HepG2 (cell line): ENCODE data around the gene WDR86. TPM values are rescaled to one million over a fixed set of nuclear protein-coding genes. Genes with fewer than 3 reads are reported as not detected.

ENCODE experiments used
- BORCS8-MEF2B ChIP-seq: sonication (generic); formaldehyde crosslinking; IDR thresholded peaks from 2 replicates; pipeline ENCODE4 v1.8.0; 2022; ENCODE audit warnings: mild to moderate bottlenecking, missing genetic modification reagents
- CREB1 ChIP-seq, 2 experiments: fragments of 450-650 bp in 1 of 2; IDR thresholded peaks; 2 replicates each; pipeline ENCODE4 v1.6.1; 2016 to 2017; ENCODE audit warnings: control low read depth in 1 of 2, mild to moderate bottlenecking in 1 of 2, missing compliant biosample characterization in 1 of 2, missing genetic modification characterization in 1 of 2
- CREBL2 ChIP-seq: sonication (generic); formaldehyde crosslinking; IDR thresholded peaks from 2 replicates; pipeline ENCODE4 v1.8.1; 2023; ENCODE audit warnings: missing genetic modification reagents, mild to moderate bottlenecking, borderline replicate concordance
- CTCF ChIP-seq: sonication (generic); formaldehyde crosslinking; IDR thresholded peaks from 2 replicates; pipeline ENCODE4 v1.5.0; 2020; ENCODE audit warnings: mild to moderate bottlenecking, missing genetic modification reagents, moderate library complexity
- HMG20B ChIP-seq: conservative IDR thresholded peaks from 2 replicates; pipeline ENCODE4 v1.6.1; 2016; ENCODE audit warnings: missing genetic modification reagents, missing compliant biosample characterization
- HMGXB4 ChIP-seq, 2 experiments: sonication (generic) in 1 of 2; formaldehyde crosslinking in 1 of 2; IDR thresholded peaks; 2 replicates each; pipeline versions ENCODE4 v1.4.0 to v1.6.1; 2018 to 2020; ENCODE audit warnings: missing genetic modification reagents in 2 of 2, borderline replicate concordance in 1 of 2, low read depth in 1 of 2, mild to moderate bottlenecking in 1 of 2, missing biosample characterization in 1 of 2
- KDM2A ChIP-seq: sonication (generic); formaldehyde crosslinking; IDR thresholded peaks from 2 replicates; pipeline ENCODE4 v1.4.0; 2020; ENCODE audit warnings: low read depth, missing genetic modification reagents, borderline replicate concordance
- LCORL ChIP-seq, 2 experiments: fragments of 450-650 bp in 1 of 2; sonication (generic) in 1 of 2; formaldehyde crosslinking in 1 of 2; IDR thresholded peaks; 2 replicates each; pipeline versions ENCODE4 v1.5.0 to v1.6.1; 2017 to 2020; ENCODE audit warnings: antibody characterized with exemption in 1 of 2, missing genetic modification reagents in 1 of 2
- MIER3 ChIP-seq: IDR thresholded peaks from 2 replicates; pipeline ENCODE4 v1.6.1; 2016; ENCODE audit warnings: missing compliant biosample characterization, borderline replicate concordance
- NFYC ChIP-seq: IDR thresholded peaks from 2 replicates; pipeline ENCODE4 v1.6.1; 2016; ENCODE audit warnings: missing genetic modification reagents, missing compliant biosample characterization
- NR2F6 ChIP-seq, 2 experiments: IDR thresholded peaks; 2 replicates each; pipeline ENCODE4 v1.6.1; 2016; ENCODE audit warnings: antibody characterized with exemption in 1 of 2, mild to moderate bottlenecking in 1 of 2
- PCBP2 ChIP-seq: fragments of 200-400 bp; formaldehyde crosslinking; optimal IDR thresholded peaks from 2 replicates; pipeline ENCODE3; 2018; ENCODE audit warnings: low read length, low read depth; ENCODE audit not compliant: poor library complexity, severe bottlenecking
- RAD21 ChIP-seq: fragments of 450-650 bp; formaldehyde crosslinking; IDR thresholded peaks from 2 replicates; pipeline ENCODE4 v1.5.0; 2020; ENCODE audit warnings: mild to moderate bottlenecking
- SMC3 ChIP-seq: IDR thresholded peaks from 2 replicates; pipeline ENCODE4 v1.6.1; 2011; ENCODE audit warnings: low read length, improper control_type of control experiment
- STAG1 ChIP-seq: sonication (generic); formaldehyde crosslinking; IDR thresholded peaks from 2 replicates; pipeline ENCODE4 v1.4.0; 2020; ENCODE audit warnings: missing genetic modification reagents
- XRCC5 ChIP-seq: fragments of 200-400 bp; formaldehyde crosslinking; optimal IDR thresholded peaks from 2 replicates; pipeline ENCODE3; 2017; ENCODE audit warnings: mild to moderate bottlenecking, low read length
- YY1 ChIP-seq: IDR thresholded peaks from 2 replicates; pipeline ENCODE4 v1.6.1; 2011; ENCODE audit warnings: low read length, low read depth, moderate library complexity, mild to moderate bottlenecking; ENCODE audit not compliant: insufficient read depth, insufficient replicate concordance
- ZBTB38 ChIP-seq: sonication (generic); formaldehyde crosslinking; IDR thresholded peaks from 2 replicates; pipeline ENCODE4 v1.5.1; 2020; ENCODE audit warnings: mild to moderate bottlenecking, missing genetic modification reagents
- ZBTB7B ChIP-seq: sonication (generic); formaldehyde crosslinking; IDR thresholded peaks from 2 replicates; pipeline ENCODE4 v1.4.0; 2020; ENCODE audit warnings: missing genetic modification reagents
- ZFX ChIP-seq: sonication (generic); formaldehyde crosslinking; IDR thresholded peaks from 2 replicates; pipeline ENCODE4 v1.4.0; 2020; ENCODE audit warnings: mild to moderate bottlenecking, low read depth, missing genetic modification reagents, moderate library complexity
- ZNF556 ChIP-seq: sonication (generic); formaldehyde crosslinking; IDR thresholded peaks from 2 replicates; pipeline ENCODE4 v1.4.0; 2020; ENCODE audit warnings: mild to moderate bottlenecking, missing genetic modification reagents, borderline replicate concordance
- ZNF740 ChIP-seq: sonication (generic); formaldehyde crosslinking; IDR thresholded peaks from 2 replicates; pipeline ENCODE4 v1.4.0; 2020; ENCODE audit warnings: missing genetic modification reagents
- ZNF883 ChIP-seq: sonication (generic); formaldehyde crosslinking; IDR thresholded peaks from 2 replicates; pipeline ENCODE4 v1.5.1; 2020; ENCODE audit warnings: mild to moderate bottlenecking, missing genetic modification reagents; ENCODE audit errors: not compliant biosample characterization
- polyA plus RNA-seq, 8 experiments: library from polyadenylated mRNA; depleted of rRNA in 3 of 8; stranded (reverse) in 7 of 8; unstranded in 1 of 8; fragments of >200 nt; fragmentation: Illumina TruSeq in 4 of 8; extraction: Trizol in 4 of 8; gene quantifications; 2 replicates each; pipeline versions ENCODE4 v1.2.1 to v1.2.3, GENCODE V29; 2011 to 2016; ENCODE audit warnings: low read depth in 4 of 8, missing spikeins in 1 of 8, mixed read lengths in 1 of 8; ENCODE audit not compliant: insufficient read depth in 1 of 8
- total RNA-seq, 5 experiments: library from RNA; depleted of rRNA; stranded (reverse); fragments of >200 nt; fragmentation: Illumina TruSeq; extraction: Trizol; gene quantifications; 2 replicates each; pipeline ENCODE4 v1.2.3, GENCODE V29; 2016; ENCODE audit warnings: low read depth in 1 of 5

The WDR86 gene
- total and polyA plus RNA-seq, 2 of the 13 experiments (the other 11 are each of a cell fraction or from before 2014, with no cell fraction given): 0.11 to 2.9 TPM

GRCh38 chr7:151448261-151449252 is 38.7 kb upstream of the WDR86 start (continued):
- TF ChIP-seq ZNF740 (CRISPR knock-in tag): peak; percentile 74; the same call in 1 of the 2 replicates
- TF ChIP-seq SMC3: peak; percentile 35; the same call in 1 of the 2 replicates
- TF ChIP-seq ZBTB7B (CRISPR knock-in tag): 0 out of 2 replicates have a peak, but pooled peaks have one; percentile 32
- TF ChIP-seq BORCS8-MEF2B (CRISPR knock-in tag): 0 out of 2 replicates have a peak, but pooled peaks have one; percentile 49
- TF ChIP-seq CREBL2 (CRISPR knock-in tag): no peak
- TF ChIP-seq NR2F6 (IDR thresholded peaks at IDR 0.05): no peak
- 0 out of 2 replicates have a peak, but pooled peaks have one; percentile 8 for TF ChIP-seq NR2F6 (CRISPR knock-in tag; IDR thresholded peaks at IDR 0.05)
- TF ChIP-seq MIER3: 0 out of 2 replicates have a peak, but pooled peaks have one; percentile 16
- TF ChIP-seq STAG1 (CRISPR knock-in tag): peak; percentile 79
- TF ChIP-seq CREB1 (IDR thresholded peaks at IDR 0.05): no peak
- no peak for TF ChIP-seq CREB1 (CRISPR knock-in tag; IDR thresholded peaks at IDR 0.05)
- TF ChIP-seq YY1: peak; percentile 44
- peak; percentile 38 to 74; a peak in 2 of 4 replicates for TF ChIP-seq HMGXB4 (CRISPR knock-in tag; IDR thresholded peaks at IDR 0.05; ENCODE audit: borderline replicate concordance in 1 of 2, low read depth in 1 of 2)
- 0 out of 2 replicates have a peak, but pooled peaks have one; percentile 22 for TF ChIP-seq HMG20B
- no peak for TF ChIP-seq LCORL (IDR thresholded peaks at IDR 0.05)
- 0 out of 2 replicates have a peak, but pooled peaks have one; percentile 51 for TF ChIP-seq LCORL (CRISPR knock-in tag; IDR thresholded peaks at IDR 0.05)
- TF ChIP-seq ZFX: 0 out of 2 replicates have a peak, but pooled peaks have one; percentile 16
- no peak for TF ChIP-seq NFYC (CRISPR knock-in tag)
- TF ChIP-seq ZNF556 (CRISPR knock-in tag): 0 out of 2 replicates have a peak, but pooled peaks have one; percentile 8
- TF ChIP-seq ZNF883 (CRISPR knock-in tag): peak; percentile 47
- TF ChIP-seq XRCC5: peak; percentile 17
- TF ChIP-seq CTCF: peak; percentile 80
- TF ChIP-seq PCBP2: no peak
- peak; percentile 80 for TF ChIP-seq RAD21 (CRISPR knock-in tag)
- TF ChIP-seq KDM2A: 0 out of 2 replicates have a peak, but pooled peaks have one; percentile 46
- 0 out of 2 replicates have a peak, but pooled peaks have one; percentile 19 for TF ChIP-seq ZBTB38 (CRISPR knock-in tag)
